NCI-H2107 treated with DMSO at 0.1 percent for 48 hours (cell line): ENCODE data around the gene SEZ6.
A peak's percentile ranks its signal among the peaks of the same experiment; 100 is the strongest.

Experiments
- DNase-seq: peaks from one replicate; lab custom pipeline; 2025; ENCODE audit not compliant: unreplicated experiment; lab: John Stamatoyannopoulos, UW

Gene SEZ6

GRCh38 chr17:29038085-29038795 lies 32.4 kb upstream of the SEZ6 start:
- DNase-seq, result no peak

- no peak for DNase-seq
These were observed 31.9 kb upstream of the SEZ6 start for GRCh38 chr17:29037739-29038084.

- no peak for DNase-seq
These were observed 30.8 kb upstream of the SEZ6 start for GRCh38 chr17:29036584-29036983.

- no peak for DNase-seq
These were observed 28.7 kb upstream of the SEZ6 start for GRCh38 chr17:29034510-29034909.

GRCh38 chr17:29032857-29033197 lies 27.0 kb upstream of the SEZ6 start:
- DNase-seq, result no peak

GRCh38 chr17:29032013-29032856 lies 26.4 kb upstream of the SEZ6 start:
- no peak for DNase-seq

- DNase-seq, result no peak
These were observed 25.7 kb upstream of the SEZ6 start for GRCh38 chr17:29031488-29031887.

GRCh38 chr17:29024316-29024952 lies 18.6 kb upstream of the SEZ6 start:
- no peak for DNase-seq

GRCh38 chr17:29022074-29022473 lies 16.2 kb upstream of the SEZ6 start:
- DNase-seq, result peak; percentile 78

- DNase-seq, result no peak
These were observed 15.4 kb upstream of the SEZ6 start for GRCh38 chr17:29021226-29021625.

- DNase-seq, result no peak
These were observed 14.7 kb upstream of the SEZ6 start for GRCh38 chr17:29020576-29020975.

- no peak for DNase-seq
These were observed 13.8 kb upstream of the SEZ6 start for GRCh38 chr17:29019475-29020181.

GRCh38 chr17:29018788-29019474 lies 13.1 kb upstream of the SEZ6 start:
- DNase-seq, result peak; percentile 27

- no peak for DNase-seq
These were observed 10.7 kb upstream of the SEZ6 start for GRCh38 chr17:29016345-29017210.

GRCh38 chr17:29014716-29015115 lies 8.9 kb upstream of the SEZ6 start:
- no peak for DNase-seq

- no peak for DNase-seq
These were observed 6.7 kb upstream of the SEZ6 start for GRCh38 chr17:29012535-29012934.

GRCh38 chr17:29010586-29010985 lies 4.8 kb upstream of the SEZ6 start:
- no peak for DNase-seq

- no peak for DNase-seq
These were observed 4.3 kb upstream of the SEZ6 start for GRCh38 chr17:29010129-29010528.

GRCh38 chr17:29008591-29008990 lies 2.8 kb upstream of the SEZ6 start:
- DNase-seq, result no peak

- no peak for DNase-seq
These were observed 2.1 kb upstream of the SEZ6 start for GRCh38 chr17:29007860-29008455.
